Fibroblast of lung (primary cell): ENCODE results near the gene TKT. TPM values are rescaled to one million over a fixed set of nuclear protein-coding genes. Genes with fewer than 3 reads are reported as not detected.

ENCODE experiments used
- DNase-seq, 2 donors: peaks; one replicate each; pipeline versions ENCODE4 v3.0.0 to v3.0.0-alpha.2; 2010; ENCODE audit warnings: low read depth in 2 of 2
- H2AFZ ChIP-seq: 2 replicates; pipeline ENCODE4 v1.5.1; 2012; ENCODE audit warnings: low read length, control low read depth, inconsistent platforms
- H3K27ac ChIP-seq: 2 replicates; pipeline ENCODE4 v1.5.1; 2011; ENCODE audit warnings: low read length, control low read depth; ENCODE audit not compliant: insufficient read depth
- H3K27me3 ChIP-seq: 2 replicates; pipeline ENCODE4 v1.5.1; 2011; ENCODE audit warnings: mild to moderate bottlenecking, low read length; ENCODE audit not compliant: control insufficient read depth, insufficient read depth
- H3K36me3 ChIP-seq: 2 replicates; pipeline ENCODE4 v1.5.1; 2011; ENCODE audit warnings: low read length; ENCODE audit not compliant: control insufficient read depth, insufficient read depth
- H3K4me1 ChIP-seq: 2 replicates; pipeline ENCODE4 v1.5.1; 2011; ENCODE audit warnings: low read length; ENCODE audit not compliant: control insufficient read depth, insufficient read depth; ENCODE audit errors: extremely low read depth
- H3K4me2 ChIP-seq: 2 replicates; pipeline ENCODE4 v1.5.1; 2011; ENCODE audit warnings: low read length, control low read depth; ENCODE audit not compliant: insufficient read depth; ENCODE audit errors: extremely low read depth
- H3K4me3 ChIP-seq, 4 experiments: fragments of 200-600 bp in 1 of 4; sonication (generic) in 1 of 4; replicated peaks in 1 of 4; 2 replicates each; pipeline ENCODE4 v1.5.1; 2011 to 2016; ENCODE audit warnings: low read length in 4 of 4, low read depth in 3 of 4, mild to moderate bottlenecking in 3 of 4, control low read depth in 2 of 4, inconsistent platforms in 1 of 4, mixed read lengths in 1 of 4; ENCODE audit not compliant: insufficient read depth in 1 of 4; ENCODE audit errors: control extremely low read depth in 1 of 4
- H3K79me2 ChIP-seq: 2 replicates; pipeline ENCODE4 v1.5.1; 2012; ENCODE audit warnings: mild to moderate bottlenecking, low read length, inconsistent platforms; ENCODE audit not compliant: control insufficient read depth, insufficient read depth
- H3K9ac ChIP-seq: 2 replicates; pipeline ENCODE4 v1.5.1; 2011; ENCODE audit warnings: mild to moderate bottlenecking, low read length, control low read depth; ENCODE audit not compliant: insufficient read depth
- H3K9me3 ChIP-seq: 2 replicates; pipeline ENCODE4 v1.5.1; 2012; ENCODE audit warnings: low read depth, low read length; ENCODE audit not compliant: control insufficient read depth, insufficient read depth
- H4K20me1 ChIP-seq: 2 replicates; pipeline ENCODE4 v1.5.1; 2011; ENCODE audit warnings: low read length; ENCODE audit not compliant: control insufficient read depth, insufficient read depth; ENCODE audit errors: extremely low read depth
- CTCF ChIP-seq, 2 donors: IDR thresholded peaks in 1 of 2; conservative IDR thresholded peaks in 1 of 2; 1 replicate in 1 of 2; 2 replicates in 1 of 2; pipeline ENCODE4 v1.5.1; 2011 to 2012; ENCODE audit warnings: low read length in 2 of 2, control low read depth in 1 of 2, inconsistent platforms in 1 of 2, low read depth in 1 of 2, mild to moderate bottlenecking in 1 of 2
- EZH2 ChIP-seq: IDR thresholded peaks from 2 replicates; pipeline ENCODE4 v1.5.1; 2012; ENCODE audit warnings: low read length, control low read depth, mild to moderate bottlenecking; ENCODE audit errors: missing control alignments
- polyA plus RNA-seq, 2 donors: library from polyadenylated mRNA; depleted of rRNA in 1 of 2; stranded (reverse) in 1 of 2; unstranded in 1 of 2; fragments of >200 nt; gene quantifications; 2 replicates each; pipeline ENCODE4 v1.2.1, GENCODE V29; 2011 to 2012; ENCODE audit warnings: missing spikeins in 1 of 2
- total RNA-seq: library from RNA; depleted of rRNA; stranded (reverse); fragments of >200 nt; gene quantifications from 2 replicates; pipeline ENCODE4 v1.2.1, GENCODE V29; 2014

The TKT gene
- total and polyA plus RNA-seq, 2 donors (not counting 1 experiment from before 2014, with no cell fraction given), result 163 to 810 TPM

- Histone ChIP-seq H3K36me3 (no peaks in the 10 kb centered on the region), H3K4me1 (peaks cover 6% of the 10 kb centered on the region), H3K9me3 (no peaks in the 10 kb centered on the region), H3K9ac (no peak overlapping the region), H3K27ac (no peak overlapping the region), H3K4me2 (no peak overlapping the region), H3K4me3 (no peak overlapping the region), H2AFZ (peak overlapping the region; percentile 46), H4K20me1 (no peaks in the 10 kb centered on the region), H3K27me3 (no peaks in the 10 kb centered on the region), H3K79me2 (no peaks in the 10 kb centered on the region)
- TF ChIP-seq EZH2, result no peak
- TF ChIP-seq CTCF (conservative IDR thresholded peaks at IDR 0.05 in 1 of 2, IDR thresholded peaks at IDR 0.05 in 1 of 2; ENCODE audit: low read depth in 1 of 2, low read length in 2 of 2), result no peak
- DNase-seq, result no peak
Measured at GRCh38 chr3:53261712-53262111, 5.9 kb upstream of the TKT start.

- Histone ChIP-seq H3K4me1 (peaks cover 6% of the 10 kb centered on the region), H3K4me3 (no peak overlapping the region), H3K4me2 (no peak overlapping the region), H3K27ac (no peak overlapping the region), H3K9ac (no peak overlapping the region), H2AFZ (no peak overlapping the region), H3K79me2 (peaks cover 5% of the 10 kb centered on the region), H4K20me1 (no peaks in the 10 kb centered on the region), H3K27me3 (no peaks in the 10 kb centered on the region), H3K36me3 (no peaks in the 10 kb centered on the region), H3K9me3 (no peaks in the 10 kb centered on the region)
- DNase-seq, result no peak
- TF ChIP-seq EZH2, result no peak
- TF ChIP-seq CTCF (conservative IDR thresholded peaks at IDR 0.05 in 1 of 2, IDR thresholded peaks at IDR 0.05 in 1 of 2; ENCODE audit: low read depth in 1 of 2, low read length in 2 of 2), result no peak
Measured at GRCh38 chr3:53260286-53260785, 4.5 kb upstream of the TKT start.

GRCh38 chr3:53259427-53260259 is 3.8 kb upstream of the TKT start:
- Histone ChIP-seq H4K20me1 (peaks cover under 1% of the 10 kb centered on the region), H2AFZ (no peak overlapping the region), H3K79me2 (peaks cover 12% of the 10 kb centered on the region), H3K27me3 (no peaks in the 10 kb centered on the region), H3K9me3 (no peaks in the 10 kb centered on the region), H3K4me3 (no peak overlapping the region), H3K9ac (no peak overlapping the region), H3K4me1 (peaks cover 6% of the 10 kb centered on the region), H3K36me3 (no peaks in the 10 kb centered on the region), H3K4me2 (no peak overlapping the region), H3K27ac (no peak overlapping the region)
- TF ChIP-seq EZH2 (no peak), CTCF (conservative IDR thresholded peaks at IDR 0.05 in 1 of 2, IDR thresholded peaks at IDR 0.05 in 1 of 2; ENCODE audit: low read depth in 1 of 2, low read length in 2 of 2) (no peak)
- peak in 1 of 2 donors; percentile 42 for DNase-seq
